Heart right ventricle (tissue), 16 donors: Measurements from ENCODE around the gene ECEL1. TPM values are rescaled to one million over a fixed set of nuclear protein-coding genes. Genes with fewer than 3 reads are reported as not detected.
"Not testable (repeated sequence)": the region's sequence is repeated elsewhere in the genome, so short reads cannot be mapped to it uniquely, and the experiment has no call there.

Experiments
- ATAC-seq, 8 donors: fragments of 200-7000 bp; cut with Tn5 transposase; one replicate each; pipeline ENCODE4 v1.9.1; 2020; ENCODE audit warnings: mild to moderate bottlenecking in 8 of 8, moderate library complexity in 8 of 8, moderate number of reproducible peaks in 1 of 8
- DNase-seq, 2 donors: peaks; one replicate each; pipeline ENCODE4 v3.0.0-alpha.2; 2020
- H3K27ac ChIP-seq, 10 donors: fragments of 200-600 bp; sonication (generic) in 2 of 10; one replicate each; pipeline versions ENCODE4 v1.5.0 to v1.8.0; 2020 to 2022; ENCODE audit warnings: mild to moderate bottlenecking in 3 of 10
- H3K27me3 ChIP-seq, 7 donors: fragments of 200-600 bp; one replicate each; pipeline ENCODE4 v1.8.0; 2021 to 2022; ENCODE audit warnings: mild to moderate bottlenecking in 2 of 7
- H3K36me3 ChIP-seq, 9 donors: fragments of 200-600 bp; sonication (generic) in 1 of 9; one replicate each; pipeline versions ENCODE4 v1.5.0 to v1.8.0; 2020 to 2022; ENCODE audit warnings: mild to moderate bottlenecking in 2 of 9
- H3K4me1 ChIP-seq, 9 donors: fragments of 200-600 bp; sonication (generic) in 1 of 9; one replicate each; pipeline versions ENCODE4 v1.5.0 to v1.8.0; 2020 to 2022; ENCODE audit warnings: mild to moderate bottlenecking in 4 of 9
- H3K4me3 ChIP-seq, 10 donors: fragments of 200-600 bp; sonication (generic) in 2 of 10; one replicate each; pipeline versions ENCODE4 v1.5.0 to v1.8.0; 2020 to 2022; ENCODE audit warnings: mild to moderate bottlenecking in 7 of 10, moderate library complexity in 2 of 10
- H3K9me3 ChIP-seq, 11 donors: fragments of 200-600 bp in 10 of 11; sonication (generic) in 2 of 11; one replicate each; pipeline versions ENCODE4 v1.5.0 to v1.8.0; 2013 to 2022; ENCODE audit warnings: mild to moderate bottlenecking in 2 of 11, control low read depth in 1 of 11, moderate library complexity in 1 of 11
- WGBS, 2 donors: extraction: QIAGEN DNeasy Blood & Tissue Kit; methylation state at CpG; one replicate each; pipeline ENCODE4 v1.1.7; 2013; ENCODE audit warnings: inconsistent platforms in 1 of 2; 5-methylcytosine and 5-hydroxymethylcytosine counted together
- intact Hi-C, 10 donors: fragments of 100-400 bp; cut with DNase I; formaldehyde crosslinking; loops; one replicate each; pipeline versions ENCODE4 v1.11.1 to v1.14.2; 2022
- polyA plus RNA-seq, 2 donors: library from polyadenylated mRNA; stranded (reverse); fragments of 200-250 nt; gene quantifications; one replicate each; pipeline ENCODE4 v1.2.3, GENCODE V29; 2013
- total RNA-seq, 10 donors: library from RNA; stranded (reverse); fragmentation: NEBNext Ultra II Directional in 3 of 10; extraction: Animal tissue kit (Norgen Biotek cat#: 25700) in 3 of 10; gene quantifications; one replicate each; pipeline versions ENCODE4 v1.2.1 to v1.2.4, GENCODE V29; 2021 to 2023
- TF ChIP-seq, protein P1 (sequence below), 9 donors: fragments of 200-600 bp; sonication (generic) in 2 of 9; IDR thresholded peaks; one replicate each; pipeline versions ENCODE4 v1.5.0 to v1.8.0; 2021 to 2022; ENCODE audit warnings: antibody characterized with exemption in 9 of 9, mild to moderate bottlenecking in 5 of 9, moderate library complexity in 1 of 9
- donor health status: Arrhythmogenic right ventricular cardiomyopathy.
- donor health status: ischemic (EF 13 %, LVEDD 7.1; RV severe dilation, severe dysfunction).
- donor health status: healthy with polysubstance abuse.
- donor health status: DM: no; HTN: yes; CAD: no.
- donor health status: DM: no; HTN: no; CAD: no.
- donor health status: ischemic (EF 25% LVEDD 6.9; RV normal size, moderate dysfunction).
- donor health status: ischemic (EF 25% LVEDD 5.7; RV mildly dilated, moderate dysfunction).
- donor health status: healthy.
- donor health status: DM: yes; HTN: yes; CAD: no.
- donor health status: Ischemic cardiomyopathy.
- donor health status: ischemic (EF 35%, LVEDD 5.7; RV mildly dilated, moderate dysfunction).
- donor health status: nonischemic (EF 11% LVEDD 7.7; RV severe dilation, severe dysfunction).
- donor health status: DM: yes; HTN: yes; CAD: no.
- donor health status: PGD.
- donor health status: ischemic (EF 29% LVEDD 5.4; RV normal size, mild dysfunction).
- donor health status: nonischemic (EF 23%, LVEDD 6.1; RV moderate dilation, normal function).

ECEL1 gene
- total and polyA plus RNA-seq, 12 donors = 0.23 to 1.5 (median 0.39) TPM; not detected in 8

GRCh38 chr2:232456296-232457120, 31.1 kb downstream of the ECEL1 start:
- H3K27me3 ChIP-seq = peaks cover 0 to 56% (median 32%) of the 10 kb centered on the region in 7 donors

GRCh38 chr2:232455426-232456255, 32.0 kb downstream of the ECEL1 start, which contains the start of gene ALPI:
TSS of gene ALPI (plus strand) at chr2:232456153. CDS start at chr2:232456200, 47 bp downstream.
- intact Hi-C loops = loop anchor here in 1 of 10 donors (5.0 kb wide), 1 partner anchor 57 kb away; no protein-coding TSS in a partner anchor
- H3K27ac ChIP-seq = no peak within 1 kb of the TSS
- ATAC-seq (peak in 1 of 8 donors; percentile 30), DNase-seq (no peak)
- H3K4me3 ChIP-seq = no peak within 1 kb of the TSS
- no peaks in the 10 kb centered on the region for H3K4me1 ChIP-seq
- H3K9me3 ChIP-seq = no peaks in the 10 kb centered on the region
- 78 to 79% methylated on average over 14 of the region's 14 CpGs for WGBS, 2 donors
- H3K36me3 ChIP-seq = no peaks in the 10 kb centered on the region
- TF ChIP-seq, protein P1, sequence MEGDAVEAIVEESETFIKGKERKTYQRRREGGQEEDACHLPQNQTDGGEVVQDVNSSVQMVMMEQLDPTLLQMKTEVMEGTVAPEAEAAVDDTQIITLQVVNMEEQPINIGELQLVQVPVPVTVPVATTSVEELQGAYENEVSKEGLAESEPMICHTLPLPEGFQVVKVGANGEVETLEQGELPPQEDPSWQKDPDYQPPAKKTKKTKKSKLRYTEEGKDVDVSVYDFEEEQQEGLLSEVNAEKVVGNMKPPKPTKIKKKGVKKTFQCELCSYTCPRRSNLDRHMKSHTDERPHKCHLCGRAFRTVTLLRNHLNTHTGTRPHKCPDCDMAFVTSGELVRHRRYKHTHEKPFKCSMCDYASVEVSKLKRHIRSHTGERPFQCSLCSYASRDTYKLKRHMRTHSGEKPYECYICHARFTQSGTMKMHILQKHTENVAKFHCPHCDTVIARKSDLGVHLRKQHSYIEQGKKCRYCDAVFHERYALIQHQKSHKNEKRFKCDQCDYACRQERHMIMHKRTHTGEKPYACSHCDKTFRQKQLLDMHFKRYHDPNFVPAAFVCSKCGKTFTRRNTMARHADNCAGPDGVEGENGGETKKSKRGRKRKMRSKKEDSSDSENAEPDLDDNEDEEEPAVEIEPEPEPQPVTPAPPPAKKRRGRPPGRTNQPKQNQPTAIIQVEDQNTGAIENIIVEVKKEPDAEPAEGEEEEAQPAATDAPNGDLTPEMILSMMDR (IDR thresholded peaks at IDR 0.05) = no peak
- H3K27me3 ChIP-seq = peaks cover 0 to 50% (median 32%) of the 10 kb centered on the region in 7 donors

More at GRCh38 chr2:232456296-232457120, 31.1 kb downstream of the ECEL1 start:
- no peaks in the 10 kb centered on the region for H3K9me3 ChIP-seq
- intact Hi-C loops = loop anchor here in 1 of 10 donors (5.0 kb wide), 1 partner anchor 56 kb away; no protein-coding TSS in a partner anchor
- no peaks in the 10 kb centered on the region for H3K4me1 ChIP-seq
- TF ChIP-seq, protein P1 (IDR thresholded peaks at IDR 0.05) = no peak
- no peak overlapping the region for H3K4me3 ChIP-seq
- WGBS, 2 donors = 90 to 93% methylated on average over 27 of the region's 27 CpGs
- H3K27ac ChIP-seq = no peak overlapping the region
- ATAC-seq (no peak), DNase-seq (no peak)
- H3K36me3 ChIP-seq = no peaks in the 10 kb centered on the region

DNA sequence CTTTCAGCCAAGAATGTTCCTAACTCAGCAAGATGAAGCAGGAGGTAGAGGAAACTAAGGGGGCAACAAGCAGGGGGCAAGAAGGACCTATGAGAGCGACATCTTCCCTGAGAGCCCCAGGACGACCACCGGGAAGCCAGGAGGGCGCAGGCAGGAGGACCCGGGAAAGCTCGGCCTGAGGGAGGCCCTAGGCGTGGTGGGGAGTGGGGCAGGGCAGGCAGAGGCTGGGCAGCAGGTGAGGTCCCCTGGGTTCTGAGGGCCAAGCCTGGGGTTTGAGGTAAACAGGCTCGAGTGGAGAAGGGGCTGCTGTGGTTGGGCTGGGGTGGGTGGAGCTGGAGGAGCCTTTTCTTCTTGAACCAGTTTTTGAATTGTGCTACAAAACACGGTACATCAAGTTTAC, 33.0 kb downstream of the ECEL1 start:
- ATAC-seq (no peak), DNase-seq (no peak)
- Histone ChIP-seq H3K27ac (no peak overlapping the region), H3K27me3 (peaks cover 0 to 42% (median 27%) of the 10 kb centered on the region in 7 donors), H3K36me3 (no peaks in the 10 kb centered on the region), H3K9me3 (no peaks in the 10 kb centered on the region), H3K4me1 (no peaks in the 10 kb centered on the region), H3K4me3 (no peak overlapping the region)
- TF ChIP-seq, protein P1 (IDR thresholded peaks at IDR 0.05) = no peak
- 84 to 89% methylated on average over 9 of the region's 9 CpGs for WGBS, 2 donors
- intact Hi-C loops = loop anchor here in 1 of 10 donors (5.0 kb wide), 1 partner anchor 58 kb away; no protein-coding TSS in a partner anchor

- ATAC-seq, intact Hi-C loops, H3K36me3 ChIP-seq, H3K27ac ChIP-seq, H3K4me3 ChIP-seq, DNase-seq, H3K9me3 ChIP-seq, H3K4me1 ChIP-seq: not testable (repeated sequence)
- 87 to 93% methylated on average over 3 of the region's 3 CpGs for WGBS, 2 donors
- H3K27me3 ChIP-seq = peaks cover 0 to 14% (median 6%) of the 10 kb centered on the region in 7 donors
These were observed 36.0 kb downstream of the ECEL1 start for GRCh38 chr2:232451645-232452044.
